H1 (cell line): ENCODE data around the gene PANK3. TPM values are rescaled to one million over a fixed set of nuclear protein-coding genes. Genes with fewer than 3 reads are reported as not detected.

ENCODE experiments used
- CTCF ChIA-PET: fragments of 300-600 bp; sonication (Branson Sonifier 250); formaldehyde crosslinking; loops from one replicate; lab custom pipeline; 2021; ENCODE audit not compliant: partially characterized antibody; lab: Charles Lee
- POLR2A ChIA-PET: fragments of 300-600 bp; sonication (Branson Sonifier 250); formaldehyde crosslinking; loops from one replicate; lab custom pipeline; 2021; ENCODE audit warnings: inconsistent platforms; ENCODE audit not compliant: partially characterized antibody; lab: Charles Lee
- DNase-seq, 2 experiments: peaks; one replicate each; pipeline versions ENCODE4 v3.0.0 to v3.0.0-alpha.2; 2010 to 2022; ENCODE audit warnings: low spot score in 2 of 2, low read depth in 1 of 2, mixed read lengths in 1 of 2
- FAIRE-seq: peaks from 2 replicates; lab custom pipeline; 2011; peaks lifted over from hg19 to GRCh38; lab: Jason Lieb, UNC
- H2AFZ ChIP-seq: 2 replicates; pipeline ENCODE4 v1.8.1; 2012; ENCODE audit warnings: low read length, inconsistent platforms
- H2AK5ac ChIP-seq: 2 replicates; pipeline ENCODE4 v1.6.1; 2013; ENCODE audit warnings: low read depth, low read length
- H2BK120ac ChIP-seq: replicated peaks from 2 replicates; pipeline ENCODE3; 2013; ENCODE audit warnings: low read depth, low read length, inconsistent platforms
- H2BK12ac ChIP-seq: 2 replicates; pipeline ENCODE4 v1.6.1; 2013; ENCODE audit warnings: low read depth, low read length
- H2BK15ac ChIP-seq: 2 replicates; pipeline ENCODE4 v1.6.1; 2013; ENCODE audit warnings: low read length
- H2BK20ac ChIP-seq: 2 replicates; pipeline ENCODE4 v1.6.1; 2013; ENCODE audit warnings: low read length
- H2BK5ac ChIP-seq: 2 replicates; pipeline ENCODE4 v1.6.1; 2013; ENCODE audit warnings: low read depth, low read length
- H3K14ac ChIP-seq: 2 replicates; pipeline ENCODE4 v1.6.1; 2013; ENCODE audit warnings: inconsistent platforms; ENCODE audit not compliant: insufficient read length
- H3K18ac ChIP-seq: 2 replicates; pipeline ENCODE4 v1.6.1; 2013; ENCODE audit warnings: low read length; ENCODE audit errors: extremely low read depth
- H3K23ac ChIP-seq: 2 replicates; pipeline ENCODE4 v1.6.1; 2013; ENCODE audit warnings: inconsistent platforms; ENCODE audit not compliant: insufficient read length
- H3K23me2 ChIP-seq: 2 replicates; pipeline ENCODE4 v1.6.1; 2013; ENCODE audit warnings: low read depth, low read length
- H3K27ac ChIP-seq: 2 replicates; pipeline ENCODE4 v1.6.1; 2011; ENCODE audit warnings: low read depth, low read length, inconsistent platforms
- H3K27me3 ChIP-seq, 4 experiments: replicated peaks in 1 of 4; 1 replicate in 1 of 4; 2 replicates in 3 of 4; pipeline versions ENCODE4 v1.6.1 to v1.8.1; 2011 to 2013; ENCODE audit warnings: low read length in 3 of 4, mild to moderate bottlenecking in 3 of 4, inconsistent platforms in 2 of 4, mixed read lengths in 2 of 4, moderate library complexity in 1 of 4; ENCODE audit not compliant: control insufficient read depth in 3 of 4, insufficient read depth in 3 of 4; ENCODE audit errors: extremely low read depth in 1 of 4
- H3K36me3 ChIP-seq, 4 experiments: 2 replicates each; pipeline versions ENCODE4 v1.6.1 to v1.8.1; 2011 to 2013; ENCODE audit warnings: mild to moderate bottlenecking in 4 of 4, low read length in 3 of 4, moderate library complexity in 2 of 4, control low read depth in 1 of 4, inconsistent platforms in 1 of 4; ENCODE audit not compliant: insufficient read depth in 4 of 4, control insufficient read depth in 2 of 4
- H3K4ac ChIP-seq: replicated peaks from 2 replicates; pipeline ENCODE3; 2013; ENCODE audit warnings: low read length, low read depth, mixed read lengths, inconsistent platforms; ENCODE audit not compliant: insufficient read length
- H3K4me1 ChIP-seq, 4 experiments: replicated peaks in 1 of 4; 1 replicate in 1 of 4; 2 replicates in 3 of 4; pipeline versions ENCODE4 v1.6.1 to v1.8.1; 2011 to 2013; ENCODE audit warnings: low read length in 3 of 4, inconsistent platforms in 2 of 4, mixed read lengths in 1 of 4; ENCODE audit not compliant: insufficient read depth in 4 of 4, control insufficient read depth in 3 of 4
- H3K4me2 ChIP-seq, 2 experiments: 2 replicates each; pipeline versions ENCODE4 v1.6.1 to v1.8.1; 2011 to 2013; ENCODE audit warnings: low read depth in 2 of 2, low read length in 2 of 2, control low read depth in 1 of 2, inconsistent platforms in 1 of 2, mild to moderate bottlenecking in 1 of 2; ENCODE audit not compliant: insufficient read depth in 1 of 2
- H3K4me3 ChIP-seq, 4 experiments: fragments of 200-600, 300-600 bp in 1 of 4; sonication (generic), shearing (Covaris generic), sonication (Bioruptor Twin) in 1 of 4; 2 replicates each; pipeline versions ENCODE4 v1.5.1 to v1.8.1; 2011 to 2016; ENCODE audit warnings: low read length in 4 of 4, low read depth in 3 of 4, control low read depth in 2 of 4, inconsistent platforms in 2 of 4, mild to moderate bottlenecking in 2 of 4, mixed read lengths in 1 of 4, moderate library complexity in 1 of 4; ENCODE audit not compliant: insufficient read depth in 2 of 4; ENCODE audit errors: extremely low read depth in 1 of 4
- H3K56ac ChIP-seq: replicated peaks from 2 replicates; pipeline ENCODE3; 2013; ENCODE audit warnings: low read depth, mild to moderate bottlenecking, mixed read lengths, low read length, inconsistent platforms; ENCODE audit not compliant: insufficient read length
- H3K79me1 ChIP-seq: 2 replicates; pipeline ENCODE4 v1.6.1; 2013; ENCODE audit warnings: low read depth, low read length, control low read depth
- H3K79me2 ChIP-seq, 2 experiments: 2 replicates each; pipeline versions ENCODE4 v1.6.1 to v1.8.1; 2012 to 2013; ENCODE audit warnings: low read length in 2 of 2, mild to moderate bottlenecking in 2 of 2, inconsistent platforms in 1 of 2; ENCODE audit not compliant: insufficient read depth in 2 of 2, control insufficient read depth in 1 of 2
- H3K9ac ChIP-seq, 4 experiments: replicated peaks in 1 of 4; 1 replicate in 1 of 4; 2 replicates in 3 of 4; pipeline versions ENCODE4 v1.6.1 to v1.8.1; 2011 to 2013; ENCODE audit warnings: low read depth in 3 of 4, low read length in 3 of 4, control low read depth in 2 of 4, mild to moderate bottlenecking in 2 of 4, moderate library complexity in 2 of 4, inconsistent platforms in 1 of 4; ENCODE audit errors: extremely low read depth in 1 of 4
- H3K9me3 ChIP-seq, 2 experiments: 2 replicates each; pipeline versions ENCODE4 v1.6.1 to v1.8.1; 2012 to 2013; ENCODE audit warnings: mild to moderate bottlenecking in 2 of 2, moderate library complexity in 2 of 2, control low read depth in 1 of 2, inconsistent platforms in 1 of 2, low read depth in 1 of 2, low read length in 1 of 2, mixed read lengths in 1 of 2; ENCODE audit not compliant: insufficient read depth in 2 of 2
- H4K20me1 ChIP-seq, 2 experiments: replicated peaks in 1 of 2; 2 replicates each; pipeline versions ENCODE3 to v1.8.1; 2011 to 2013; ENCODE audit warnings: inconsistent platforms in 2 of 2, low read length in 2 of 2, mild to moderate bottlenecking in 1 of 2; ENCODE audit not compliant: insufficient read depth in 2 of 2, control insufficient read depth in 1 of 2
- H4K5ac ChIP-seq: 2 replicates; pipeline ENCODE4 v1.6.1; 2013; ENCODE audit warnings: low read length, low read depth, mixed read lengths, inconsistent platforms; ENCODE audit not compliant: insufficient read length
- H4K8ac ChIP-seq: 2 replicates; pipeline ENCODE4 v1.8.0; 2013; ENCODE audit warnings: mild to moderate bottlenecking, moderate library complexity, low read length, inconsistent platforms; ENCODE audit not compliant: insufficient read depth; ENCODE audit errors: extremely low read depth
- H4K91ac ChIP-seq: replicated peaks from 2 replicates; pipeline ENCODE3; 2013; ENCODE audit warnings: low read length, mixed read lengths, inconsistent platforms; ENCODE audit not compliant: insufficient read length
- CREB1 ChIP-seq: IDR thresholded peaks from 2 replicates; pipeline ENCODE4 v1.6.1; 2012; ENCODE audit warnings: inconsistent platforms
- CTBP2 ChIP-seq: IDR thresholded peaks from 2 replicates; pipeline ENCODE4 v1.7.0; 2011; ENCODE audit warnings: borderline replicate concordance, mild to moderate bottlenecking, moderate library complexity, mixed read lengths, low read length; ENCODE audit not compliant: insufficient read depth, insufficient read length
- CTCF ChIP-seq, 3 experiments: IDR thresholded peaks; 1 replicate in 2 of 3; 2 replicates in 1 of 3; pipeline versions ENCODE4 v1.5.1 to v1.6.1; 2011; ENCODE audit warnings: low read length in 3 of 3, mild to moderate bottlenecking in 3 of 3, inconsistent platforms in 2 of 3, low read depth in 1 of 3, moderate library complexity in 1 of 3; ENCODE audit not compliant: insufficient read depth in 1 of 3; ENCODE audit errors: control extremely low read depth in 1 of 3
- E2F6 ChIP-seq: IDR thresholded peaks from 2 replicates; pipeline ENCODE4 v1.6.1; 2012; ENCODE audit warnings: inconsistent platforms
- HDAC2 ChIP-seq, 2 experiments: fragments of 300-600 bp in 1 of 2; sonication (generic) in 1 of 2; IDR thresholded peaks; 2 replicates each; pipeline ENCODE4 v1.6.1; 2011 to 2012; ENCODE audit warnings: low read depth in 2 of 2, low read length in 2 of 2, mild to moderate bottlenecking in 2 of 2, moderate library complexity in 2 of 2, borderline replicate concordance in 1 of 2, inconsistent platforms in 1 of 2
- KDM1A ChIP-seq: fragments of 200-600, 300-600 bp; sonication (generic); IDR thresholded peaks from 2 replicates; pipeline ENCODE4 v1.7.1; 2016; ENCODE audit warnings: mild to moderate bottlenecking, low read length, borderline replicate concordance
- SIN3A ChIP-seq, 2 experiments: IDR thresholded peaks in 1 of 2; conservative IDR thresholded peaks in 1 of 2; 2 replicates each; pipeline ENCODE4 v1.6.1; 2011 to 2012; ENCODE audit warnings: low read length in 2 of 2, improper control_type of control experiment in 1 of 2, low read depth in 1 of 2, mild to moderate bottlenecking in 1 of 2
- WGBS, 2 experiments: shearing (Covaris generic) in 1 of 2; methylation state at CpG; one replicate each; pipeline versions ENCODE4 v1.1.6 to v1.1.7; 2013 to 2015; ENCODE audit warnings: low lambda C conversion rate in 2 of 2, mixed read lengths in 2 of 2, inconsistent platforms in 1 of 2, low coverage in 1 of 2, missing lambda C conversion rate in 1 of 2; ENCODE audit not compliant: insufficient replicate concordance in 2 of 2, insufficient coverage in 1 of 2, insufficient read length in 1 of 2; ENCODE audit errors: extremely low coverage in 1 of 2, missing lambda C conversion rate in 1 of 2; 5-methylcytosine and 5-hydroxymethylcytosine counted together
- polyA plus RNA-seq, 7 experiments: library from polyadenylated mRNA; depleted of rRNA in 3 of 7; stranded (reverse) in 5 of 7; unstranded in 2 of 7; fragments of >200 nt in 5 of 7; fragments of 200-250 nt in 2 of 7; gene quantifications; 1 replicate in 5 of 7; 2 replicates in 1 of 7; 4 replicates in 1 of 7; pipeline versions ENCODE4 v1.2.1 to v1.2.3, GENCODE V29; 2011 to 2013; ENCODE audit warnings: missing spikeins in 2 of 7, mixed read lengths in 2 of 7
- total RNA-seq: library from RNA; stranded (reverse); fragmentation: NEBNext Ultra II Directional; extraction: Animal tissue kit (Norgen Biotek cat#: 25700); gene quantifications from 2 replicates; pipeline ENCODE4 v1.2.1, GENCODE V29; 2021

The PANK3 gene
- total and polyA plus RNA-seq, 2 of the 8 experiments (the other 6 are each of a cell fraction or from before 2014, with no cell fraction given): 8.6 to 101 TPM

GRCh38 chr5:168563959-168564358 is 15.2 kb downstream of the PANK3 start:
- CTCF ChIA-PET: interaction anchor here (0.5 kb wide), 1 partner anchor 11 kb away, joined by 3 read pairs; no protein-coding TSS in a partner anchor
- FAIRE-seq: no peak

More at GRCh38 chr5:168563959-168564358, 15.2 kb downstream of the PANK3 start:
- no peak overlapping the region for H3K23ac ChIP-seq
- no peak overlapping the region for H3K27ac ChIP-seq
- no peak overlapping the region for H2AFZ ChIP-seq
- H3K23me2 ChIP-seq: no peaks in the 10 kb centered on the region
- H3K4me2 ChIP-seq: no peak overlapping the region
- H4K20me1 ChIP-seq: peaks cover 5% of the 10 kb centered on the region in 2 experiments
- no peak overlapping the region for H4K8ac ChIP-seq
- no peak overlapping the region for H2BK15ac ChIP-seq
- H3K79me1 ChIP-seq: peaks cover 2% of the 10 kb centered on the region; the same call in 1 of the 2 replicates
- H4K91ac ChIP-seq: no peak overlapping the region
- no peak overlapping the region for H3K4ac ChIP-seq
- no peak overlapping the region for H3K14ac ChIP-seq
- H2AK5ac ChIP-seq: no peak overlapping the region
- 92% methylated on average over 1 of the region's 1 CpG; no CpG with 5 or more reads in 1 of the 2 experiments for WGBS, 2 experiments
- no peak overlapping the region for H3K9ac ChIP-seq
- H2BK5ac ChIP-seq: no peak overlapping the region
- H3K4me1 ChIP-seq: no peaks in the 10 kb centered on the region
- POLR2A ChIA-PET: no interaction called here
- no peak overlapping the region for H2BK120ac ChIP-seq
- H2BK12ac ChIP-seq: no peak overlapping the region
- no peak overlapping the region for H3K4me3 ChIP-seq
- H2BK20ac ChIP-seq: no peak overlapping the region
- peaks cover 0 to 1% (median 0%) of the 10 kb centered on the region in 4 experiments; a peak in 1 of 7 replicates for H3K27me3 ChIP-seq
- H3K18ac ChIP-seq: no peak overlapping the region
- no peak for DNase-seq
- H3K36me3 ChIP-seq: peaks cover 2 to 77% (median 29%) of the 10 kb centered on the region in 4 experiments; a peak in 7 of 8 replicates
- no peak overlapping the region for H4K5ac ChIP-seq
- no peak overlapping the region for H3K56ac ChIP-seq
- peaks cover 0 to 41% of the 10 kb centered on the region in 2 experiments; a peak in 3 of 4 replicates for H3K79me2 ChIP-seq
- TF ChIP-seq SIN3A (conservative IDR thresholded peaks at IDR 0.05 in 1 of 2, IDR thresholded peaks at IDR 0.05 in 1 of 2; ENCODE audit: low read depth in 1 of 2, low read length in 2 of 2): no peak
- TF ChIP-seq KDM1A: no peak
- TF ChIP-seq CREB1: no peak
- TF ChIP-seq CTCF (IDR thresholded peaks at IDR 0.05; ENCODE audit: control extremely low read depth in 1 of 3, insufficient read depth in 1 of 3, low read depth in 1 of 3, low read length in 3 of 3): no peak
- TF ChIP-seq HDAC2 (IDR thresholded peaks at IDR 0.05; ENCODE audit: borderline replicate concordance in 1 of 2, low read depth in 2 of 2, low read length in 2 of 2): no peak
- TF ChIP-seq CTBP2: no peak
- no peak for TF ChIP-seq E2F6
- TF ChIP-seq, all 59 proteins: peak for 0
- no peaks in the 10 kb centered on the region for H3K9me3 ChIP-seq
